WTC11 (cell line): Measurements from ENCODE around the gene ADAMTS18. TPM values are rescaled to one million over a fixed set of nuclear protein-coding genes. Genes with fewer than 3 reads are reported as not detected.
A peak's percentile ranks its signal among the peaks of the same experiment; 100 is the strongest.

Experiments
- ATAC-seq: fragments of 200-7000 bp; cut with Tn5 transposase; 2 replicates; pipeline ENCODE4 v1.10.0; 2021; ENCODE audit warnings: mild to moderate bottlenecking, moderate library complexity
- CTCF ChIA-PET: fragments of 300-600 bp; sonication (Branson Sonifier 250); formaldehyde crosslinking; loops from one replicate; lab custom pipeline; 2021; ENCODE audit warnings: antibody characterized with exemption; lab: Charles Lee
- POLR2A ChIA-PET: fragments of 350-600 bp; sonication (Branson Sonifier 250); formaldehyde crosslinking; loops from one replicate; lab custom pipeline; 2021; ENCODE audit warnings: antibody characterized with exemption; lab: Charles Lee
- DNase-seq: peaks from one replicate; pipeline ENCODE4 v3.0.0; 2021; ENCODE audit warnings: low spot score
- H3K27ac Mint-ChIP-seq: 2 replicates; pipeline ENCODE4 v1.8.0; 2021; ENCODE audit warnings: mixed read lengths
- H3K27me3 Mint-ChIP-seq: 2 replicates; pipeline ENCODE4 v1.8.0; 2021; ENCODE audit warnings: low read depth, mild to moderate bottlenecking, moderate library complexity, mixed read lengths
- H3K36me3 Mint-ChIP-seq: 2 replicates; pipeline ENCODE4 v1.8.0; 2021; ENCODE audit warnings: mixed read lengths
- H3K4me1 Mint-ChIP-seq: 2 replicates; pipeline ENCODE4 v1.8.0; 2022; ENCODE audit warnings: mixed read lengths
- H3K4me3 Mint-ChIP-seq: 2 replicates; pipeline ENCODE4 v1.8.0; 2021; ENCODE audit warnings: mild to moderate bottlenecking, moderate library complexity, mixed read lengths
- H3K9me3 Mint-ChIP-seq: 2 replicates; pipeline ENCODE4 v1.8.0; 2021; ENCODE audit warnings: mixed read lengths
- AFF4 ChIP-seq: sonication (generic); formaldehyde crosslinking; IDR thresholded peaks from 2 replicates; pipeline ENCODE4 v1.8.1; 2023; ENCODE audit warnings: mild to moderate bottlenecking, missing genetic modification reagents, borderline replicate concordance
- ARID4B ChIP-seq: sonication (generic); formaldehyde crosslinking; IDR thresholded peaks from 2 replicates; pipeline ENCODE4 v1.8.0; 2023; ENCODE audit warnings: missing genetic modification reagents, mild to moderate bottlenecking, borderline replicate concordance
- ATF3 ChIP-seq: sonication (generic); formaldehyde crosslinking; conservative IDR thresholded peaks from 2 replicates; pipeline ENCODE4 v1.8.1; 2022; ENCODE audit warnings: mild to moderate bottlenecking, missing genetic modification reagents
- CREB1 ChIP-seq: sonication (generic); formaldehyde crosslinking; IDR thresholded peaks from 2 replicates; pipeline ENCODE4 v1.8.0; 2023; ENCODE audit warnings: mild to moderate bottlenecking, missing genetic modification reagents
- CTCF ChIP-seq: fragments of 200-600 bp; IDR thresholded peaks from 2 replicates; pipeline ENCODE4 v1.8.0; 2022; ENCODE audit warnings: antibody characterized with exemption
- E2F4 ChIP-seq: sonication (generic); formaldehyde crosslinking; IDR thresholded peaks from 2 replicates; pipeline ENCODE4 v1.8.1; 2022; ENCODE audit warnings: low read depth, mild to moderate bottlenecking, moderate library complexity, missing genetic modification reagents, borderline replicate concordance
- E2F5 ChIP-seq: sonication (generic); formaldehyde crosslinking; IDR thresholded peaks from 2 replicates; pipeline ENCODE4 v1.8.1; 2022; ENCODE audit warnings: mild to moderate bottlenecking, moderate library complexity, missing genetic modification reagents
- ESRRA ChIP-seq: sonication (generic); formaldehyde crosslinking; IDR thresholded peaks from 2 replicates; pipeline ENCODE4 v1.8.1; 2022; ENCODE audit warnings: mild to moderate bottlenecking, missing genetic modification reagents, borderline replicate concordance
- FOXJ3 ChIP-seq: sonication (generic); formaldehyde crosslinking; IDR thresholded peaks from 2 replicates; pipeline ENCODE4 v1.9.0; 2021; ENCODE audit warnings: missing genetic modification reagents, mild to moderate bottlenecking, borderline replicate concordance
- FOXK1 ChIP-seq: sonication (generic); formaldehyde crosslinking; IDR thresholded peaks from 2 replicates; pipeline ENCODE4 v1.8.0; 2022; ENCODE audit warnings: mild to moderate bottlenecking, moderate library complexity, missing genetic modification reagents
- GTF2I ChIP-seq: fragments of 250-450 bp; sonication (Bioruptor Pico); conservative IDR thresholded peaks from 2 replicates; pipeline ENCODE4 v1.4.0; 2021; ENCODE audit warnings: mild to moderate bottlenecking
- IRF2 ChIP-seq: sonication (generic); formaldehyde crosslinking; IDR thresholded peaks from 2 replicates; pipeline ENCODE4 v1.8.0; 2022; ENCODE audit warnings: low read depth, missing genetic modification reagents, borderline replicate concordance
- MAX ChIP-seq: sonication (generic); formaldehyde crosslinking; IDR thresholded peaks from 2 replicates; pipeline ENCODE4 v1.8.0; 2022; ENCODE audit warnings: mild to moderate bottlenecking, missing genetic modification reagents
- MLX ChIP-seq: sonication (generic); formaldehyde crosslinking; IDR thresholded peaks from 2 replicates; pipeline ENCODE4 v1.8.1; 2023; ENCODE audit warnings: mild to moderate bottlenecking, missing genetic modification reagents, moderate library complexity
- MYBL2 ChIP-seq: sonication (generic); formaldehyde crosslinking; IDR thresholded peaks from 2 replicates; pipeline ENCODE4 v1.8.1; 2023; ENCODE audit warnings: mild to moderate bottlenecking, moderate library complexity, missing genetic modification reagents
- NFE2L1 ChIP-seq: sonication (generic); formaldehyde crosslinking; IDR thresholded peaks from 2 replicates; pipeline ENCODE4 v1.8.1; 2023; ENCODE audit warnings: missing genetic modification reagents
- NFYB ChIP-seq: sonication (generic); formaldehyde crosslinking; conservative IDR thresholded peaks from 2 replicates; pipeline ENCODE4 v1.8.0; 2022; ENCODE audit warnings: low read depth, missing genetic modification reagents
- PREB ChIP-seq: sonication (generic); formaldehyde crosslinking; IDR thresholded peaks from 2 replicates; pipeline ENCODE4 v1.8.1; 2022; ENCODE audit warnings: mild to moderate bottlenecking, missing genetic modification reagents, moderate library complexity, borderline replicate concordance
- TEAD4 ChIP-seq: sonication (generic); formaldehyde crosslinking; IDR thresholded peaks from 2 replicates; pipeline ENCODE4 v1.8.0; 2022; ENCODE audit warnings: mild to moderate bottlenecking, missing genetic modification reagents
- ZNF219 ChIP-seq: sonication (generic); formaldehyde crosslinking; IDR thresholded peaks from 2 replicates; pipeline ENCODE4 v1.8.0; 2023; ENCODE audit warnings: missing genetic modification reagents, mild to moderate bottlenecking, borderline replicate concordance
- ZNF671 ChIP-seq: fragments of 250-450 bp; sonication (Bioruptor Pico); IDR thresholded peaks from 2 replicates; pipeline ENCODE4 v1.8.0; 2021; ENCODE audit warnings: mild to moderate bottlenecking
- total RNA-seq: library from RNA; stranded (reverse); gene quantifications from 3 replicates; pipeline ENCODE4 v1.2.3, GENCODE V29; 2021

Gene ADAMTS18
- total RNA-seq, 1 experiment from 2014 or later = 0.17 TPM

GRCh38 chr16:77344341-77344740 lies 90.5 kb downstream of the ADAMTS18 start (continued):
- no peak for TF ChIP-seq ARID4B (CRISPR knock-in tag)
- no peak for TF ChIP-seq E2F4
- no peak for TF ChIP-seq E2F5
- TF ChIP-seq ATF3 (CRISPR knock-in tag) = no peak
- TF ChIP-seq FOXJ3 = no peak
- TF ChIP-seq GTF2I = no peak
- no peak for TF ChIP-seq CTCF
- TF ChIP-seq ZNF219 = no peak
- no peak for TF ChIP-seq MLX (CRISPR knock-in tag)

- H3K4me3 Mint-ChIP-seq = peak overlapping the region; percentile 18; the same call in 1 of the 2 replicates
- peak; percentile 71 for ATAC-seq
- H3K36me3 Mint-ChIP-seq = no peaks in the 10 kb centered on the region
- no peak for DNase-seq
- H3K4me1 Mint-ChIP-seq = peaks cover 26% of the 10 kb centered on the region
- ChIA-PET POLR2A (no interaction called here), CTCF (no interaction called here)
- H3K27ac Mint-ChIP-seq = peak overlapping the region; percentile 28; the same call in 1 of the 2 replicates
- H3K9me3 Mint-ChIP-seq = no peaks in the 10 kb centered on the region
- H3K27me3 Mint-ChIP-seq = peaks cover 18% of the 10 kb centered on the region
- TF ChIP-seq PREB (no peak), NFE2L1 (CRISPR knock-in tag) (no peak), TEAD4 (CRISPR knock-in tag) (no peak), CREB1 (no peak), FOXJ3 (no peak), AFF4 (CRISPR knock-in tag) (no peak), IRF2 (CRISPR knock-in tag) (no peak), ATF3 (CRISPR knock-in tag) (no peak), ESRRA (no peak), FOXK1 (no peak), NFYB (CRISPR knock-in tag) (no peak), MAX (no peak), MYBL2 (CRISPR knock-in tag) (no peak), ZNF671 (no peak)
These were observed 98.2 kb downstream of the ADAMTS18 start for GRCh38 chr16:77336637-77337036.
